K562 (cell line): ENCODE data around the gene CDC6. TPM values are rescaled to one million over a fixed set of nuclear protein-coding genes. Genes with fewer than 3 reads are reported as not detected.
A peak's percentile ranks its signal among the peaks of the same experiment; 100 is the strongest.

Experiments
- CBFB ChIP-seq: sonication (generic); formaldehyde crosslinking; IDR thresholded peaks from 2 replicates; pipeline ENCODE4 v1.4.0; 2020; ENCODE audit warnings: mild to moderate bottlenecking, missing genetic modification reagents
- CTBP1 ChIP-seq: fragments of 450-650 bp; IDR thresholded peaks from 2 replicates; pipeline ENCODE4 v1.6.1; 2016; ENCODE audit warnings: borderline replicate concordance
- ESRRA ChIP-seq: fragments of 450-650 bp; IDR thresholded peaks from 2 replicates; pipeline ENCODE4 v1.6.1; 2014; ENCODE audit warnings: low read depth, mild to moderate bottlenecking, moderate library complexity, borderline replicate concordance
- FOXJ3 ChIP-seq: sonication (generic); formaldehyde crosslinking; IDR thresholded peaks from 2 replicates; pipeline ENCODE4 v1.4.0; 2020; ENCODE audit warnings: mild to moderate bottlenecking, missing genetic modification reagents
- HMBOX1 ChIP-seq: sonication (generic); IDR thresholded peaks from 2 replicates; pipeline ENCODE4 v1.6.1; 2016
- PATZ1 ChIP-seq: fragments of 250-450 bp; sonication (Bioruptor Pico); IDR thresholded peaks from 2 replicates; pipeline ENCODE4 v1.5.0; 2020; ENCODE audit warnings: mild to moderate bottlenecking, borderline replicate concordance
- ZNF644 ChIP-seq: fragments of 200-800 bp; sonication (Bioruptor generic); IDR thresholded peaks from 2 replicates; pipeline ENCODE4 v1.6.1; 2016; ENCODE audit warnings: low read depth, missing genetic modification characterization, missing compliant biosample characterization
- ZNF668 ChIP-seq: fragments of 250-450 bp; sonication (Bioruptor Pico); IDR thresholded peaks from 2 replicates; pipeline ENCODE4 v1.8.0; 2022; ENCODE audit warnings: mild to moderate bottlenecking, inconsistent platforms
- polyA plus RNA-seq, 8 experiments: library from polyadenylated mRNA; depleted of rRNA in 4 of 8; stranded (reverse) in 5 of 8; unstranded in 3 of 8; fragments of >200 nt; fragmentation: Nextera tagmentation in 2 of 8; fragmentation: Illumina TruSeq in 1 of 8; extraction: Ambion mirVana in 2 of 8; extraction: Trizol in 1 of 8; gene quantifications; 2 replicates each; pipeline versions ENCODE4 v1.2.1 to v1.2.3, GENCODE V29; 2011 to 2014; ENCODE audit warnings: inconsistent platforms in 1 of 8, missing spikeins in 1 of 8
- total RNA-seq, 7 experiments: library from RNA; depleted of rRNA in 6 of 7; stranded (reverse); fragments of >200 nt in 6 of 7; fragmentation: Illumina TruSeq in 2 of 7; extraction: Trizol in 2 of 7; gene quantifications; 2 replicates each; pipeline versions ENCODE4 v1.2.1 to v1.2.3, GENCODE V29; 2011 to 2021; ENCODE audit warnings: low replicate concordance in 1 of 7

The CDC6 gene
- total and polyA plus RNA-seq, 9 of the 15 experiments (the other 6 are each of a cell fraction or from before 2014, with no cell fraction given) = 29.6 to 141 (median 106) TPM

- no peak for TF ChIP-seq PATZ1
- peak; percentile 41; the same call in 1 of the 2 replicates for TF ChIP-seq CTBP1
- peak; percentile 88 for TF ChIP-seq FOXJ3
- 0 out of 2 replicates have a peak, but pooled peaks have one; percentile 64 for TF ChIP-seq ESRRA
- TF ChIP-seq ZNF644 (tag) = no peak
- no peak for TF ChIP-seq HMBOX1
- TF ChIP-seq CBFB (CRISPR knock-in tag) = no peak
- TF ChIP-seq ZNF668 = no peak
Measured at GRCh38 chr17:40322358-40323315, 35.0 kb downstream of the CDC6 start (continued).
